Left colon (tissue), 2 donors: ENCODE results near the gene VSIG10. TPM values are rescaled to one million over a fixed set of nuclear protein-coding genes. Genes with fewer than 3 reads are reported as not detected.

ENCODE experiments used
- ATAC-seq: fragments of 200-7000 bp; cut with Tn5 transposase; one replicate; pipeline ENCODE4 v1.9.1; 2020; ENCODE audit warnings: mild to moderate bottlenecking, moderate library complexity
- DNase-seq, 2 donors: peaks; one replicate each; pipeline ENCODE4 v3.0.0-alpha.2; 2020
- intact Hi-C, 2 donors: fragments of 100-400 bp; cut with DNase I in 1 of 2; cut with micrococcal nuclease in 1 of 2; formaldehyde crosslinking; loops; one replicate each; pipeline versions ENCODE4 v1.11.2 to v1.14.0; 2022; cut with DNase I, micrococcal nuclease
- total RNA-seq, 2 donors: library from RNA; stranded (reverse); fragmentation: NEBNext Ultra II Directional; extraction: Animal tissue kit (Norgen Biotek cat#: 25700); gene quantifications; one replicate each; pipeline ENCODE4 v1.2.1, GENCODE V29; 2021
- donor health status: DM: no; HTN: no; CAD: no.
- donor health status: DM: yes; HTN: yes; CAD: no.

VSIG10 gene
- total RNA-seq, 2 donors from 2014 or later, result 86.7 to 95.7 TPM

DNA sequence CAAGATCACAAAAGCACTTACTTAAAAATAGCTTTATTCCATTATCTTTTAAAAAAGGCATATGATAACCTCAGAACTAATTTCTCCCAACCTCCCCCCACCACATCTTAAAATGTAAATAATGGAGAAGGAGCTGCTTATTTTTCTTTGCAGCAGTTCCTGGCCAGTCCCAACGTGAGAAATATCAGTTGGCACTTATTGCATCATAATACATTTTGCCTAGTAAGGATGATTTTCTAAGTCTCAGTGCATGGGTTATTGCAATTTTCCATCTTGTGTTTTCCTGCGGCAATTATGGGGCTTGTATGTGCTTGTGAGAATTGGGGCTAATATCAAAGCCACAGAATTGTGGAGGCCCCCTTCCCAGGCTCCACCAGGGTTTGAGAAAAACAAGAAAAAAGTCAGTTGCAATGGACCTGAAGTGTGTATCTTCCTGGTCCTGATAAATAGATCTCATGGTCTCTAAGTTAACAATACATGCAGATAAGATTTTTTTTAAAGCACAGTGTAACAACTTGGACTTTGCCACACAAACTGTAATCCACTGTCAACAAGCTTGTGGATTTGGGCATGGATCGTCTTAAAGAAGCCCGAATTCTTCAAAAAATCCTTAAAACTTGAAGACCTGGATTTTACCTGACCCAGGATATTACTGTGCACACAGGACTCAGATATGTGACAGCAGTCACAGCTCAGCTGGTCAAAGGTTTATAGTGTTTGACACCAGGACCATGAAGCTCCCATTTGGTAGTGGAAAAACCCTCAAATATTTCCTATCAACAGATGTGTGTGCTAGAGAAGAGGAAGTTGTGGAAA lies 40.0 kb downstream of the VSIG10 start:
- ATAC-seq (peak; percentile 52), DNase-seq (no peak)
- intact Hi-C loops, result no loop called here

DNA sequence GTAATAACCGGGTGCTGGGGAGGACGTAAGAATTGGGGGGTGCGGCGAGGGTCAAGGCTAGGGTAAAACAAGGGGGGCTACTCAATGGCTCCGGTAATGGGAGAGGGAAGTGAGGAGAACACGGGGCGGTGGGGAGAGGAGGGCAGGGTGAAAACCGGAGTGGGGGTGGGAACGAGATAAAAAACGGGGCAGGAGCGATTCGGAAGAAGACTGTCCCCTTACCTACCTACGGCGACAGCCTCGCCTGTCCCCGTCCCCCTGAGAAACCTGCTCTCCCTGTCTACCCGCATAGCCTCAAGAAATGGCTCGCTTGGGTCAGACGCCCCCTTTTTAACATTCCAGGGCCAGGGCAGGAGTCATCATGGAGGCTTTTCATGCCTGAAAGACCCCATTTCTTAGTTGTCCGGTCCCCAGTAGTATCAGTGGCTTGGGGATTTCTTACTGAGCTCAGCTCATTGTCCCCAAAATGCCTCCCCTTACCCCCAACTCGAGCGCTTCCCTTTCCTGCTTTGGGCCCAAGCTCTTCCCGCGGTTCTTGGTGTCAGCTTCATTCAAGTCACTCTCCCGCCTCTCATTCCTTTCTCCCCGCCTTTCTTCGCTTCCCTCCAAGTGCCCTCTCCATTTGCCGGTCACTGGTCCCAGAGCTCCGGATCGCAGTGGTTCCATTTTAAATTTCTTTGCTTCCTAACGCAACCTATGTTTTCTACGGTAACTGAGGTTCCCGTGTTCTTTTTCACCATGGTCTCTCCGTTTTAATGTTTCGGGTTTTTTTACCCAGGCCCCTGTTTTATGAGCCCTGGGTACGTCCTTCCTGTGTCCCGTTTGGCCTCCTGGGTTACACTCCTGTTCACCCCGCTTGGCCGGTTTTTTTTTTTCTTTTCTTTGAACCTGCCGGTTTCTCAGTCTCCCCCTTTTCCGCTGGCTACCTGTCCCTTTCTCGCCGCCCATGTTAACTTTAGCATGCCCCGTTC lies 41.7 kb downstream of the VSIG10 start:
- intact Hi-C loops, result no loop called here
- DNase-seq, result peak; percentile 50
- peak; percentile 47 for ATAC-seq

DNA sequence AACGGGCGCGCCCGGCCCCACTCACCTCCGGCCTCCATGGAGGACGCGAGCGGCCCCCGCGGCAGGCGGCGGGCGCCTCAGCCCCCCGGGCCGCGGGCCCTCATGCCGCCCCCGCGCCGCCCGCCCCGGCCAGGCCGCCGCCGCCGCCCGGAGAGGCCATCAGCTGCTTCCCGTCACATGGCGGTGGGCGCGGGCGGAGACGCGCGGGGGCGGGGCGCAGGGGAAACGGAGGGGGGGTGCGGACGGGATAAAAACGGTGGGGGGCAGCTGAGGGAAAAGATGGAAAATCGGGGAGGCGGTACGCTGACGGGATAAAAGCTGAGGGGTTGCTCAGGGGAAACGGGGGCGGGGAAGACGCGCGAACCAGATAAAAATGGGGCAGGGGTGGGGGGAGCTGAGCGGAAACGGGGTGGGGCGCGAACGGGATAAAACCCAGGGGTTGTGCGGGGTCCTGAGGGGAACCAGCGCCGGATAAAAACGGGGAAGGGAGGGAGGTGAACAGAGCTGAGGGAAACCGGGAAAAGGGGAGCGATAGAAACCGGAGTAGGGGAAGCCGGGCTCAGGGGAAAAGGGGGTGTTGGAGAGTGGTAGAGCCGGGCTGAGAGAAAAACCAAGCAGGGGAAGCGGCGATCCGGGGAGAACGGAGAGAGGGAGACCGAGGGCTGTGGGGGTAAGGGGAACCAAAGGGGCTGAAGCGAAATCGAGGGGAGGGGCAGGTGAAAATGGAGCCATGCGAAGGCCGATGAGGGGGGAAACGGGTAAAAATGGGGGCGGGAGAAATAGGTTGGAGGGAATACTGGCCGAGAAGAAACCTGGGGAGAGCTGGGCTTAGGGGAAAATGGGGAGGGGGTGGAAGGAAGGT lies 42.6 kb downstream of the VSIG10 start, which contains the start of gene WSB2:
Gene WSB2 (minus strand): TSS at position 169 of the 862 bp plus-strand sequence. CDS start 131 bp downstream, at position 38.
- intact Hi-C loops, result no loop called here
- peak; percentile 30 for ATAC-seq
- peak; percentile 74 to 83 for DNase-seq

DNA sequence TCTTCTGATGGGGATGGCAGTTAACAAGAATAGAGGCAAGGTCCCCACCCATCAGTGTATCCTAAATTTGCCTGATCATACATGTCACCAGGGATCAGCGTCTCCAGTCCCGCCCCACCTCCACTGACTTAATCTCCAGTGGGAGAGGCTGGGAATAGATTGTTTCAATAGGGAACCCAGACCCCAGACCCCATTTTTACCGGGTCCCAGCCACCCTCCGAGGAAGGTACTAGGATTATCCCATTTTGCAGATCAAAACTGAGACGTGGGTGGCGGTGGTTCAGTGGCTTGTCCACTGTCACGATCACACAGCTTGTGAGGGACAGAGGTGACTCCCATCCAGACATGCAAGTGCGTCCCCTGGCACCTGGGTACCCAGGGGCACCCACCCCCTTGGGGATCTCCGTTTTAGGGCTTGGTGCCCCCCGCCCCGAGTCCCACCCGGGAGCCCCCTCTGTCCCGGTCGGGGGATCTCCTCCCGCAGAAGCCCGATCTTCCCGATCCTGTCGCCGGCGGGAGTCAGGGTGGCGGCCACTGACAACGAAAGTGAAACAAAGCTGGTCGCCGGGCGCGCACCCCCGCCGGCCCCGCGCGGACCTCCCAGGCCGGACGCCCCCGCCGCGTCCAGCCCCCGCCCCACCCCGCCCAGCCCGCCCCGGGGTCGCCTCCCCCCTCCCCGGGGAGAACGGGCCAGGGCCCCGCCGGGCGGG lies 43.4 kb downstream of the VSIG10 start:
- intact Hi-C loops, result no loop called here
- ATAC-seq, result peak; percentile 33
- DNase-seq, result peak; percentile 60 to 75

DNA sequence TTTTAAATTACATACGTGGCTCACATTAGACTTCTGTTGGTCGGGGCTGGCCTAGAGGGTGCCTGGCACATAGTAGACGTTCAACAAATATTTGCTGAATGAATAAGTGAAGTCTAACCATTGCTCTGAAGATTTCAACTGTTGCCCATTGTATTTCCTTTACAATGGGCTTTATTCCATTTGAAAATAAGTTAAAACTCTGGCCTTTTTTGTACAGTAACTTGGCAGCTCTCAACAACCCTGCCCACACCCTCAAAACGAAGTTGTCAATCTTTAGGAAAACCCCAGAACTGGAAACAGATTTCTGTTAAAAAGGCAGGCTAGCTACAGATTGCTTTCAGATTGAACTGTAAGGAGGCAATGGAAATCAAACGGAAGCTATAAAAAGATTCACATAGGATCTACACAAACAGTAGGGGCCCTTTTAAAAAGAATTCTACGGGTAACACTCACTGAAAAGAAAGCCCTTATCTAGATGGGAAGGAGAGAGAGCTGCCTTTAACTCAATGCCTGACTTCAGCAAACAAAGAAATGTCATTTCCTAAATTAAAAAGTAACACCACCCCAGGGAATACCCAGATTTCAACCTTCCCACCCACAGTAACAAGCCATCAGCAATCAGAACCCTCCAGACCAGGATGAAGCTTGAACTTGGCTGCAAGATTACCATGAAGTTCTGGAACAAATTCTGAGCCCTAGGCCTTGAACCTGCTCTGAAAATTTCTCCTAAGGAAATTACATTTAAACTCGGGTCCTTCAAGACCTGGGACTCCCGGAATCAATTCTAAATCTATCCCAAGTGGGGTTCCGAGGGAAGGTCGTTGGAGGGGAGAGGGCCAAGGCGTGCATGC lies 44.2 kb downstream of the VSIG10 start:
- ATAC-seq (no peak), DNase-seq (no peak)
- intact Hi-C loops, result no loop called here

DNA sequence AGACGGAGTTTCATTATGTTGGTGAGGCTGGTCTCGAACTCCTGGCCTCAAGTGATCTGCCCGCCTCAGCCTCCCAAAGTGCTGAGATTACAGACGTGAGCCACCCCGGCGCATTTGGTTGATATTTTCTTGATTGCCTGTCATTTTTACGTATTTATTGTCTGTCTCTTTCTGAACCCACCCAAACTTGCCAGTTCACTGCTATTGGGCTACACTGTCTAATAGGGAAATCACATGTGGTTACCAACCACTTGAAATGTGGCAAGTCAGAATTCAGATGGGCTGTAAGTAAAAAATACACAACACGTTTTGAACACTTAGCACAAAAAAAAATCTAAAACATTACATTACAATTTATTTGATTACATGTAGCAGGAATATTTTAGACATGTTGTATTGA lies 44.9 kb downstream of the VSIG10 start:
- no peak for DNase-seq
- intact Hi-C loops, result no loop called here
- ATAC-seq, result no peak

DNA sequence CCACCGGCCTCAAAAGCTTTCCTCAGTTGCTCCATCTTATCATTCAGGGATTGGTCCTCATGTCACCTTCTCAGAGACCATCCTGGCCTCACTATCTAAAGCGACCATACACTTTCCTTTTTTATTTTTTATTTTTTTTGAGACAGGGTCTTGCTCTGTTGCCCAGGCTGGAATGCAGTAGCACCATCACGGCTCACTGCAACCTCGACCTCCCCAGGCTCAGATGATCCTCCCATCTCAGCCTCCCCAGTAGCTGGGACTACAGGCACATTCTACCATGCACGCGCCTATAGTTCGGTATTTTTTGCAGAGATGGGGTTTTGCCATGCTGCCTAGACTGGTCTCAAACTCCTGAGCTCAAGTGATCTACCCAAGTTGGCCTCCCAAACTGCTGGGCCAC lies 45.6 kb downstream of the VSIG10 start:
- intact Hi-C loops, result no loop called here
- DNase-seq, result no peak
- ATAC-seq, result no peak

DNA sequence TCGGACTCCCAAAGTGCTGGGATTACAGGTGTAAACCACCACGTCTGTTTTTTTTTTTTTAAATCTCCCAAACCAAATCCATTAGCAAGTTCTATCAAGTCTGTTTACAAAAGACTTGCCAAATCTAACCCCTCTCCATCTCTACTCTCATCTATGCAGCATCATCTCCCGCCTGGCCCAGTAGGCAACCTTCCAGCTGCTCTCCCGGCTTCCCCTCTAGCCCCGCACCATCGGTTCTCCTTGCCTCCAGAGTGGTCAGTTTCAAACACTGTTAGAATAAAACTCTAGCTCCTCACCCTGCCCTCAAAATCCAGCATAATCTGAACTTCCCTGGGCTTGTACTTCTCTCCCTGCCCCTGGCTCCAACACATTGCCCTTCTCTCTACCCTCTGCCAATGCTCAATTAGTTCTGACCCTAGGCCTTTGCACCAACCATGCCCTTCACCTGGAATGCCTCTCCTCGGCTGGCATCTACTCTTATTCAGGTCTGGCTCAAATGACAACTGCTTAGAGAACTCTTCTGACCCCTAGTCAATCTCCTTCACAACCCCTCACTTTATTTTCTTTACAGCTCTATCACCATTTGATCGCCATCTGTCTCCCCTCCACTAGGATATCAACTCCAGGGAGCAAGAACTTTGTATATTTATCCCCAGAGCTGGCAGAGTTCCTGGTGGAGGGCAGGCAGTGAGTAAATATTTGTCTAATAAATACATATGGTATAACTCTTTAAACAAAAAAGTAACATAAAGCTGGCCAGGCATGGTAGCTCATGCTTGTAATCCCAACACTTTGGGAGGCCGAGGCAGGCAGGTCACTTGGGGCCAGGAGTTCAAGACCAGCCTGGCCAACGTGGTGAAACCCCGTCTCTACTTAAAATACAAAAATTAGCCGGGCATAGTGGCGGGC lies 47.7 kb downstream of the VSIG10 start:
- intact Hi-C loops, result no loop called here
- DNase-seq (no peak), ATAC-seq (no peak)

DNA sequence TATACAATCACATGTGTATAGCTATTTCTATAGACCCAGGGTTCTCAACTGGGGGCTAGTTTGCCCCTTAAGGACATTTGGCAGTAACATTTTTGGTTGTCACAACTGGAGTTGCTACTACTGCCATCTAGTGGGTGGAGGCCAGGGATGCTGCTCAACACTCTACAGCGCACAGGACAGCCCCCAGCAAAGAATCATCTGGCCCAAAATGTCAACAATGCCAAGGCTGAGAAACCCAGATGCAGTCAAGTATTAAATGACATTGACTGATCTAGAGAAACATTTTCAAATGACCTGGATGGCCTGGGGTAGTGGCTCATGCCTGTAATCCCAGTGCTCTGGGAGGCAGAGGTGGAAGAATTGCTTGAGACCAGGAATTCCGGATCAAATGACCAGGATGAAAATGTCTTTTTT lies 48.7 kb downstream of the VSIG10 start:
- DNase-seq (peak in 1 of 2 donors; percentile 53), ATAC-seq (no peak)
- intact Hi-C loops, result no loop called here

DNA sequence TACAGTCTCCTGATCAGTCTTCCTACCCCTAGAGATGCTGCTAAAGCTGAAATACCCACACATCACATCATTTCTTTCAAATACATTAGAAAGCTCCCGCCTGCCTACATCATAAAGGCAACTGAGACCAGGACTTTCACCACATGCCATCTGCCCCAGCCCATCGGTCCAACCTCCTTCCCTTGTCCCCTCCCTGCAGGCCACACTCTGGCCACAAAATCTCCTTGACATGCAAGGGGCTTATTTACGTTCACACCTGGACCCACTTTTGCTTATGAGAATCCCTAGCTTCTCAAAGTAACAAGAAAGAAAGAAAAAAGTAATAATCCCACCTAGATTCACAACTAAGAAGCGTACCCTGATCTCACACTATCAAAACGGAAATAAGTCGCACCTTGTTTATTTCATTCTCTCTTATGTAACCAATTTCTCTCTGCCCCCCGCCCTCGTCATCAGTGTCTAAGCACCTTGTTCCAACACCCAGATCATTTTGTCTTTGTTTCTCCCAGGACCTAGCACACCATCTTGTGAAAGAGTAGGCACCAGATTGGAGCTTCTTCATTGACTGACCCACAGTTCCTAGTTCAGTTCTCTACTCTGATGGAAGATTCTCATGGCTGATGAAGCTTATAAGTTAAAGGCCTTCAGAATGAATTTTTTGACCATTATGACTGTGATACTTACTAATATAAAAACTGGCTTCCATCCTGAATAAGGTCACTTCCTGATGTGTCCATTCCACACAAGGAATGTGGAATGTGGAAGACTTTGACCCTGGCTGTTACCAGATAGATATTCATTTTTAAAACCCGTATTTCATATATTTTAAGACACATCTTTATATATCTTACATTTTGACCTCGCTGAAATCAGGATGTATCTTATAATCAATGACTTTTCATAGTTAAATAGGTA lies 50.5 kb downstream of the VSIG10 start:
- DNase-seq, result no peak
- intact Hi-C loops, result no loop called here
- peak; percentile 18 for ATAC-seq

DNA sequence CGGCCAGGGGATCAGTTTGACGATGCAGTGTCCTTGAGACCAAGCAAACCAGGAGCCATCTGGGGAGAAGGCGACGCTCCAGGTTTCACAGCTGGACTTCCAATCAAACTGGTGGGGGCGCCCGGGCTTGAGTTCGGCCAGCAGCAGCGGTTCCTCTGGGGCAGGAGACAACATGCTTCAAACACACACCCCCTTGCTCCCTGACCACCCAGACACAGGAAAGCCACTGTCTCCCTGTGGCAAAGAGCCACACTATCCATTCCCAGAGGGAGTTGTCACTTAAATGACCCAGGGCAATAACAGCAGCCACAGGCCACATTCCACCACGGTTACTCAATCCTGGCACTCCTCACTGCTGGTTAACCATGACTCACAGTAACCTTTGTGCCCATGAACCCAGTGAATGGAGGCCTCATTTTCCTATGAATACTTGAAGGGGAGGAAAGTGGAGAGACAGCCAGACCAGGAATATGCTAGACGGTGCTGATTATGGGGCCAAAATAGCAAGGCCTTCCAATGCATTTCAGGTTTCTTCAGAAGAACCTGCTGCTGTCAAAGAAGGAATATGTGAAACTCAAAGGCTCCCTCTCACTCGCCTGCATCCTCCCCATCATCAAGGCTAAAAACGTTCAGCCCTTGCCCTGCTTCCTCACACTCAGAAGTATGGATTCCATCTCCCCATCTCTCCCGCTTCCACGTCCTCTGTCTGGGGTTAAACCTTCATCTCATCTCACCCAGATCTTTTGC lies 51.3 kb downstream of the VSIG10 start:
- intact Hi-C loops, result no loop called here
- DNase-seq, result peak; percentile 72 to 89
- peak; percentile 96 for ATAC-seq

DNA sequence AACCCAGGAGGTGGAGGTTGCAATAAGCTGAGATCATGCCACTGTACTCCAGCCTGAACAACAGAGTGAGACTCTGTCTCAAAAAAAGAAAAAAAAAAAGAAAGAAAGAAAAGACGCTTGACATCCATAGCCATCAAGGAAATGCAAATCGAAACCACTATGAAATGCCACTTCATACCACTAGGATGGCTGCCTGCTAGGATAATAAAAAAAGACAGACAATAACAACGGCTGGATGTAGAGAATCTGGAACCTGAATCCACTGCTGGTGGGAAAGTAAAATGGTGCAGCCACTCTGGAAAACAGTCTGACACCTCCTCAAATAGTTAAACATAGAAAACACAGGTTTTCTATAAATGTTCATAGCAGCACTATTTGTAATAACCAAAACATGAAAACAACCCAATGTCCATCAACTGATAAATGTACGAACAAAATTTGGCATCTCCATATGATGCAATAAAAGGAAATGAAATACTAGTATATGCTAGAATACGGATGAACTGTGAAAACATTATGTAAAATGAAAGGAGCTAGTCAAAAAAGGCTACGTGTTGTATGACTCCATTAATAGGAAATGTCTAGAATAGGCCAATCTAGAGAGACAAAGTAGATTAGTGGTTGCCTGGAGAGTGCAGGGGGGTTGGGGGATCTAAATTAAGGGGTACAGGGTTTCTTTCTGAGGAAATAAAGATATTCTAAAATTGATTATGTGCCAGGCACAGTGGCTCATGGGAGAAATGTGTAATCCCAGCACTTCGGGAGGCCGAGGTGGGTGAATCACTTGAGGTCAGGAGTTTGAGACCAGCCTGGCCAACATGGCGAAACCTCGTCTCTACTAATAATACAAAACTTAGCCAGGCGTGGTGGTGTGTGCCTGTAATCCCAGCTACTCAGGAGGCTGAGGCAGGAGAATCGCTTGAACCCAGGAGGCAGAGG lies 52.6 kb downstream of the VSIG10 start:
- no peak for DNase-seq
- no peak for ATAC-seq
- intact Hi-C loops, result no loop called here

DNA sequence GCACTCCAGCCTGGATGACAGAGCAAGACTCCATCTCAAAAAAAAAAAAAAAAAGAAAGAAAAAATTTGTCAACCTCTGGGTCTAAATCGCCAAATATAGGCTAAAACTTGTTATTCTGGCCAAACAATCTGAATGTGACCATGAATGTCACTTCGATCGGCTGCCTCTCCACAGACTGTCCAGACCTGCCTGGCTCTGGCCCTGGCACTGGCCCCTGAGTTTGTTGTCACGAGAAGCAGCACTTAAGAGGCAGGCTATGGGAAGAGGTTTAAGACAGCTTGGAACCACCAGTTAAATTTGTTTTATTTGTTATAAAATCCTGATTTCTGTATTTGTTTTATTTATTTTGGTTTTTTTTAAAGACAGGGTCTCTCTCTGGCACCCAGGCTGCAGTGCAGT lies 57.4 kb downstream of the VSIG10 start:
- no peak for ATAC-seq
- no peak for DNase-seq
- intact Hi-C loops, result no loop called here

DNA sequence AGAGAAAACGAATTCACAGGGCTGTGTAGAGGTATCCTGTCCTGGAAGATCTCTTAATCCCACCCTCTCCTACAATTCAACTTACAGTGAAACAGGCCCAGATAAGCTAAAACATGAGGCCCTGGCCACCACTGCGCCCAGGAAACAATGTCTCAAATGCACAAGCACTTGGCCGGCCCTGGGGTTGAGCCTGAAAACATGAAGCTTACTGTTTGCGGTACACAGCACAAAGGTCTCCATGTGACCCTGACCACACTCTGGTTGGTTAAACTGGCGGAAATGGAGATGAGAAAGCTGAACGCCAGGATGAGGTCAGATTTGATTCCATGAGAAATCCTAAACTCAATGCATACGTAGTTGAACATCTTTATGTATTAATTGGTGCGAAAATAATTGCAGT lies 59.2 kb downstream of the VSIG10 start:
- ATAC-seq, result no peak
- no peak for DNase-seq

More for the DNA sequence above, 59.2 kb downstream of the VSIG10 start:
- intact Hi-C loops, result no loop called here
